ENCODE measurements around the gene CRMP1.

The CRMP1 gene

DNA sequence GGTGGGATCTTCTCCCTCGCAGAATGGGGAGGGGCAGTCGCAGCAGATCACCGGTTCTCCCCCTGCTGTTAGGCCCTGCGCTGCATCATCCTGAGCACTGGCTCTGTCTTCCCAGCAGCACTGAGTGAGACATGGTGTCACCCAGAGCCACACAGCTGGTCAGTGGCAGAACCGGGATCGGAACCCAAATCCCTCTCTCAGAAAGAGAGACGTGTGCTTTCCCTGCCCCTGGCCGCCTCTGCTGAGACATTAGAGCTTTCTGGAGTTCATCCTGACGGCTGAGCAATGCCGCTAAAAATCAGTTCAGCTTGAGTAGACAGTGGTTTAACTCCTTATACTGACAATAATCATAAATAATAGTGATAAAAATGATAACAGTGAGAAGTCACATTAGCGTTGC is 93.9 kb downstream of the CRMP1 start:
- Histone ChIP-seq H3K23ac (ENCODE audit: low read length in 2 of 2) (no peak overlapping the region), H3K14ac (ENCODE audit: low read length in 2 of 2) (no peak overlapping the region), H3K79me1 (replicated peaks; ENCODE audit: low read length, poor library complexity, severe bottlenecking) (peaks cover 18% of the 10 kb centered on the region), H4K91ac (ENCODE audit: low read length) (no peak overlapping the region), H2BK5ac (ENCODE audit: low read depth, low read length, poor library complexity, severe bottlenecking) (no peak overlapping the region), H2AK5ac (ENCODE audit: low read length, severe bottlenecking) (no peak overlapping the region), H3K4me1 (ENCODE audit: control insufficient read depth, insufficient read depth, low read depth, low read length) (peaks cover 1% of the 10 kb centered on the region), H2BK120ac (ENCODE audit: low read depth, low read length) (no peak overlapping the region), H3K4ac (ENCODE audit: low read depth in 1 of 2, low read length in 2 of 2) (no peak overlapping the region), H4K8ac (ENCODE audit: low read length) (no peak overlapping the region), H3K27ac (ENCODE audit: low read length, poor library complexity, severe bottlenecking) (no peak overlapping the region), H2BK15ac (ENCODE audit: low read depth, poor library complexity, severe bottlenecking) (no peak overlapping the region), H2AFZ (ENCODE audit: low read depth, low read length) (no peak overlapping the region), H3K9me3 (ENCODE audit: control insufficient read depth, low read length) (no peaks in the 10 kb centered on the region), H3K36me3 (ENCODE audit: control insufficient read depth in 1 of 2, insufficient read depth in 2 of 2, low read depth in 1 of 2, low read length in 2 of 2) (peaks cover 70 to 91% of the 10 kb centered on the region in 2 experiments), H3K9ac (ENCODE audit: low read length) (no peak overlapping the region), H3K18ac (ENCODE audit: low read depth in 1 of 2, low read length in 2 of 2) (no peak overlapping the region), H3K4me3 (ENCODE audit: insufficient read depth in 1 of 2, low read depth in 1 of 2, low read length in 2 of 2) (no peak overlapping the region), H2BK12ac (ENCODE audit: low read length in 2 of 2) (no peak overlapping the region), H3K27me3 (ENCODE audit: control insufficient read depth in 1 of 2, insufficient read depth in 1 of 2, low read length in 2 of 2) (no peaks in the 10 kb centered on the region), H3K4me2 (ENCODE audit: low read length, poor library complexity, severe bottlenecking) (no peak overlapping the region)
- no peak for DNase-seq
- WGBS: 96% methylated on average over 9 of the region's 11 CpGs

DNA sequence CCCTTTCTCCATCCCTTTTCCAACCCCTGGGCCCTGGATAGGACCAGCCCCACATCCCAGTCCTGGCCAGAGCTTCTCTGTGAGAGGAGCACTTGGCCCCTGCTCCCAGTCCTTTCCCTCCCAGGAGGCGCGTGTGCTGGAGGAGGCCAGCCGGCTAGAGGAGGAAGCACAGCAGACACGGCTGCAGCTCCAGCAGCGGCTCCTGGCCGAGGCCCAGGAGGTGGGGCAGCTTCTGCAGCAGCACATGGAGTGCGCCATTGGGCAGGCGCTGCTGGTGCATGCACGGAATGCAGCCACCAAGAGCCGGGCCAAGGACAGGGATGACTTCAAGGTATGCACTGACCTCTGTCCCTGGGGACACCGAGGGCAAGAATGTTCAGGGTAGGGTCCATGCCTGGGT is 94.4 kb downstream of the CRMP1 start:
- H3K9ac ChIP-seq (ENCODE audit: low read length): no peak overlapping the region
- no peaks in the 10 kb centered on the region for H3K27me3 ChIP-seq (ENCODE audit: control insufficient read depth in 1 of 2, insufficient read depth in 1 of 2, low read length in 2 of 2)
- no peak overlapping the region for H4K91ac ChIP-seq (ENCODE audit: low read length)
- H3K79me1 ChIP-seq (replicated peaks; ENCODE audit: low read length, poor library complexity, severe bottlenecking): peaks cover 20% of the 10 kb centered on the region
- no peak overlapping the region for H3K4ac ChIP-seq (ENCODE audit: low read depth in 1 of 2, low read length in 2 of 2)
- H2BK15ac ChIP-seq (ENCODE audit: low read depth, poor library complexity, severe bottlenecking): no peak overlapping the region
- peaks cover 1% of the 10 kb centered on the region for H3K4me1 ChIP-seq (ENCODE audit: control insufficient read depth, insufficient read depth, low read depth, low read length)
- no peak overlapping the region for H3K4me2 ChIP-seq (ENCODE audit: low read length, poor library complexity, severe bottlenecking)
- H2BK120ac ChIP-seq (ENCODE audit: low read depth, low read length): no peak overlapping the region
- no peak overlapping the region for H4K8ac ChIP-seq (ENCODE audit: low read length)
- WGBS: 94% methylated on average over 11 of the region's 11 CpGs
- DNase-seq: no peak
- H3K9me3 ChIP-seq (ENCODE audit: control insufficient read depth, low read length): no peaks in the 10 kb centered on the region
- H2AFZ ChIP-seq (ENCODE audit: low read depth, low read length): no peak overlapping the region
- no peak overlapping the region for H3K4me3 ChIP-seq (ENCODE audit: insufficient read depth in 1 of 2, low read depth in 1 of 2, low read length in 2 of 2)
- no peak overlapping the region for H3K18ac ChIP-seq (ENCODE audit: low read depth in 1 of 2, low read length in 2 of 2)
- no peak overlapping the region for H3K27ac ChIP-seq (ENCODE audit: low read length, poor library complexity, severe bottlenecking)
- no peak overlapping the region for H3K14ac ChIP-seq (ENCODE audit: low read length in 2 of 2)
- no peak overlapping the region for H2BK12ac ChIP-seq (ENCODE audit: low read length in 2 of 2)
- H2AK5ac ChIP-seq (ENCODE audit: low read length, severe bottlenecking): no peak overlapping the region
- H2BK5ac ChIP-seq (ENCODE audit: low read depth, low read length, poor library complexity, severe bottlenecking): no peak overlapping the region
- no peak overlapping the region for H3K23ac ChIP-seq (ENCODE audit: low read length in 2 of 2)
- peaks cover 69 to 91% of the 10 kb centered on the region in 2 experiments for H3K36me3 ChIP-seq (ENCODE audit: control insufficient read depth in 1 of 2, insufficient read depth in 2 of 2, low read depth in 1 of 2, low read length in 2 of 2)

DNA sequence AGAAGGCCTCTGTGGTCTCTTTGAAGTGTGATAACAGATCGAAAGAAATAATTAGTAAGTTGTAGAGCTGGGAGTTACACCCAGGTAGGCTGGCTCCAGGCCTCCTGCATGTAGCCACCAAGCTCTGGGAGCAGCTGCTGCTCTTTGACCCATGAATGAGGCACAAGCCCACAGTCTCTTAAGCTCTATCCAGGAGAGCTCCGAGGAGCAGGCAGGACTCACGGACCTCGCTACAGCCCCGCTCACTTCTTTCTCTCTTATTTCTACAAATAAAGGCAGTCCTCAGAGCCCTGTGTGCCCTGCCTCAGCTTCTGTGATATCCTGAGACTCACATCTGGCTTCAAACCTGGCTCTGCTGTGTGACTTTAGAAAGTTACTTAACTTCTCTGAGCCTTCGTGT is 95.0 kb downstream of the CRMP1 start:
- Histone ChIP-seq H3K9ac (ENCODE audit: low read length) (no peak overlapping the region), H4K91ac (ENCODE audit: low read length) (no peak overlapping the region), H3K4me3 (ENCODE audit: insufficient read depth in 1 of 2, low read depth in 1 of 2, low read length in 2 of 2) (no peak overlapping the region), H3K18ac (ENCODE audit: low read depth in 1 of 2, low read length in 2 of 2) (no peak overlapping the region), H4K8ac (ENCODE audit: low read length) (no peak overlapping the region), H3K4me2 (ENCODE audit: low read length, poor library complexity, severe bottlenecking) (no peak overlapping the region), H3K4me1 (ENCODE audit: control insufficient read depth, insufficient read depth, low read depth, low read length) (peaks cover 1% of the 10 kb centered on the region), H3K27me3 (ENCODE audit: control insufficient read depth in 1 of 2, insufficient read depth in 1 of 2, low read length in 2 of 2) (no peaks in the 10 kb centered on the region), H2BK5ac (ENCODE audit: low read depth, low read length, poor library complexity, severe bottlenecking) (no peak overlapping the region), H2BK15ac (ENCODE audit: low read depth, poor library complexity, severe bottlenecking) (no peak overlapping the region), H2AK5ac (ENCODE audit: low read length, severe bottlenecking) (no peak overlapping the region), H3K9me3 (ENCODE audit: control insufficient read depth, low read length) (no peaks in the 10 kb centered on the region), H3K14ac (ENCODE audit: low read length in 2 of 2) (no peak overlapping the region), H3K27ac (ENCODE audit: low read length, poor library complexity, severe bottlenecking) (no peak overlapping the region), H2BK12ac (ENCODE audit: low read length in 2 of 2) (no peak overlapping the region), H3K36me3 (ENCODE audit: control insufficient read depth in 1 of 2, insufficient read depth in 2 of 2, low read depth in 1 of 2, low read length in 2 of 2) (peaks cover 65 to 91% of the 10 kb centered on the region in 2 experiments), H3K4ac (ENCODE audit: low read depth in 1 of 2, low read length in 2 of 2) (no peak overlapping the region), H2AFZ (ENCODE audit: low read depth, low read length) (no peak overlapping the region), H3K23ac (ENCODE audit: low read length in 2 of 2) (no peak overlapping the region), H2BK120ac (ENCODE audit: low read depth, low read length) (no peak overlapping the region), H3K79me1 (replicated peaks; ENCODE audit: low read length, poor library complexity, severe bottlenecking) (peaks cover 22% of the 10 kb centered on the region)
- DNase-seq: no peak
- 100% methylated on average over 6 of the region's 6 CpGs for WGBS

DNA sequence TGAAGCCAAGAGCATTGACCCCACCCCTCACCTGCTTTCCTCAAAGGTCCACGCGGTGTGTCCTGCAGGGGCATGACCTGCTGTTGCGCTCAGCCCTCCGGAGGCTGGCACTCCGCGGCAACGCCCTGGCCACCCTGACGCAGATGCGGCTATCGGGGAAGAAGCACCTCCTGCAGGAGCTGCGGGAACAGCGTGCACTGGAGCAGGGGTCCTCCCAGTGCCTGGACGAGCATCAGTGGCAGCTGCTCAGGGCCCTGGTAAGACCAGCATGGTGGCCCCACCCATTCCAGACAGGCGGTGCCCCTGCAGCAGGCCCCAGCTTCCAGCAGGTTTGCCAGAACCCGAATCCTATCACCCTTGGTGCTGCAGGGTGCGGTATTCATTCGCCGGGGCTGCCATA is 95.9 kb downstream of the CRMP1 start:
- H3K14ac ChIP-seq (ENCODE audit: low read length in 2 of 2): no peak overlapping the region
- no peak overlapping the region for H3K27ac ChIP-seq (ENCODE audit: low read length, poor library complexity, severe bottlenecking)
- H2BK15ac ChIP-seq (ENCODE audit: low read depth, poor library complexity, severe bottlenecking): no peak overlapping the region
- no peak overlapping the region for H3K4me2 ChIP-seq (ENCODE audit: low read length, poor library complexity, severe bottlenecking)
- H3K23ac ChIP-seq (ENCODE audit: low read length in 2 of 2): no peak overlapping the region
- H2BK12ac ChIP-seq (ENCODE audit: low read length in 2 of 2): no peak overlapping the region
- no peaks in the 10 kb centered on the region for H3K9me3 ChIP-seq (ENCODE audit: control insufficient read depth, low read length)
- H3K4me1 ChIP-seq (ENCODE audit: control insufficient read depth, insufficient read depth, low read depth, low read length): peaks cover 1% of the 10 kb centered on the region
- no peak overlapping the region for H3K18ac ChIP-seq (ENCODE audit: low read depth in 1 of 2, low read length in 2 of 2)
- no peak overlapping the region for H2BK5ac ChIP-seq (ENCODE audit: low read depth, low read length, poor library complexity, severe bottlenecking)
- no peak overlapping the region for H4K91ac ChIP-seq (ENCODE audit: low read length)
- no peak overlapping the region for H4K8ac ChIP-seq (ENCODE audit: low read length)
- no peak overlapping the region for H3K9ac ChIP-seq (ENCODE audit: low read length)
- H2BK120ac ChIP-seq (ENCODE audit: low read depth, low read length): no peak overlapping the region
- H2AFZ ChIP-seq (ENCODE audit: low read depth, low read length): no peak overlapping the region
- peaks cover 22% of the 10 kb centered on the region for H3K79me1 ChIP-seq (replicated peaks; ENCODE audit: low read length, poor library complexity, severe bottlenecking)
- H3K4me3 ChIP-seq (ENCODE audit: insufficient read depth in 1 of 2, low read depth in 1 of 2, low read length in 2 of 2): no peak overlapping the region
- H3K4ac ChIP-seq (ENCODE audit: low read depth in 1 of 2, low read length in 2 of 2): no peak overlapping the region
- 97% methylated on average over 18 of the region's 18 CpGs for WGBS
- no peaks in the 10 kb centered on the region for H3K27me3 ChIP-seq (ENCODE audit: control insufficient read depth in 1 of 2, insufficient read depth in 1 of 2, low read length in 2 of 2)
- no peak overlapping the region for H2AK5ac ChIP-seq (ENCODE audit: low read length, severe bottlenecking)
- DNase-seq: no peak
- H3K36me3 ChIP-seq (ENCODE audit: control insufficient read depth in 1 of 2, insufficient read depth in 2 of 2, low read depth in 1 of 2, low read length in 2 of 2): peaks cover 60 to 91% of the 10 kb centered on the region in 2 experiments

All from mesenchymal stem cell (in vitro differentiated cells and primary cell).